Caco-2 (cell line): ENCODE results near the gene ECPAS. TPM values are rescaled to one million over a fixed set of nuclear protein-coding genes. Genes with fewer than 3 reads are reported as not detected.

ENCODE experiments used
- BruUV-seq: library from RNA; stranded (reverse); fragments of 400-500 nt; replicated peaks from 2 replicates; lab custom pipeline; 2021; lab: Mats Ljungman, UMichigan
- CTCF ChIA-PET: fragments of 300-600 bp; sonication (Branson Sonifier 250); formaldehyde crosslinking; loops from one replicate; lab custom pipeline; 2022; ENCODE audit warnings: antibody characterized with exemption; lab: Charles Lee
- POLR2A ChIA-PET: fragments of 300-600 bp; sonication (Branson Sonifier 250); formaldehyde crosslinking; loops from one replicate; lab custom pipeline; 2022; ENCODE audit warnings: antibody characterized with exemption; lab: Charles Lee
- DNase-seq, 2 experiments: peaks; one replicate each; pipeline versions ENCODE4 v3.0.0 to v3.0.0-alpha.2; 2020 to 2022
- H3K27me3 ChIP-seq: replicated peaks from 2 replicates; pipeline ENCODE4 v1.6.0; 2011; ENCODE audit warnings: low read length; ENCODE audit not compliant: control insufficient read depth, insufficient read depth
- H3K36me3 ChIP-seq: 2 replicates; pipeline ENCODE4 v1.5.1; 2011; ENCODE audit warnings: low read length; ENCODE audit not compliant: control insufficient read depth, insufficient read depth
- H3K4me1 ChIP-seq: fragments of 250-450 bp; sonication (Bioruptor Pico); 2 replicates; pipeline ENCODE4 v1.5.1; 2020; ENCODE audit warnings: mild to moderate bottlenecking
- H3K4me3 ChIP-seq: 2 replicates; pipeline ENCODE4 v1.5.1; 2011; ENCODE audit warnings: low read depth, mild to moderate bottlenecking, control low read depth, low read length
- H3K9me3 ChIP-seq: fragments of 250-450 bp; sonication (Bioruptor Pico); 2 replicates; pipeline ENCODE4 v1.5.1; 2020; ENCODE audit warnings: mild to moderate bottlenecking, moderate library complexity
- H3K27ac Mint-ChIP-seq: one replicate; pipeline ENCODE4 v1.8.0; 2022; ENCODE audit warnings: mixed read lengths; ENCODE audit not compliant: unreplicated experiment
- H3K27me3 Mint-ChIP-seq: one replicate; pipeline ENCODE4 v1.8.0; 2022; ENCODE audit warnings: mixed read lengths; ENCODE audit not compliant: insufficient read depth, unreplicated experiment
- H3K36me3 Mint-ChIP-seq: one replicate; pipeline ENCODE4 v1.8.0; 2022; ENCODE audit warnings: mild to moderate bottlenecking, mixed read lengths; ENCODE audit not compliant: insufficient read depth, unreplicated experiment
- H3K4me1 Mint-ChIP-seq: one replicate; pipeline ENCODE4 v1.8.0; 2022; ENCODE audit warnings: low read depth, mixed read lengths; ENCODE audit not compliant: unreplicated experiment
- H3K4me3 Mint-ChIP-seq: one replicate; pipeline ENCODE4 v1.8.0; 2022; ENCODE audit warnings: mild to moderate bottlenecking, moderate library complexity, mixed read lengths; ENCODE audit not compliant: unreplicated experiment
- H3K9me3 Mint-ChIP-seq: one replicate; pipeline ENCODE4 v1.8.0; 2022; ENCODE audit warnings: mixed read lengths; ENCODE audit not compliant: unreplicated experiment
- intact Hi-C: fragments of 100-400 bp; cut with micrococcal nuclease; formaldehyde crosslinking; loops from one replicate; pipeline ENCODE4 v1.10.0; 2022; ENCODE audit not compliant: unreplicated experiment
- total RNA-seq: library from RNA; stranded (reverse); gene quantifications from 2 replicates; pipeline ENCODE4 v1.2.3, GENCODE V29; 2022
- TF ChIP-seq, protein P1 (sequence below), 2 experiments: fragments of 200-600 bp in 1 of 2; IDR thresholded peaks; 1 replicate in 1 of 2; 2 replicates in 1 of 2; pipeline versions ENCODE4 v1.5.1 to v1.8.0; 2011 to 2022; ENCODE audit warnings: antibody characterized with exemption in 1 of 2, control low read depth in 1 of 2, inconsistent platforms in 1 of 2, low read depth in 1 of 2, low read length in 1 of 2, mild to moderate bottlenecking in 1 of 2, moderate library complexity in 1 of 2; ENCODE audit not compliant: insufficient read depth in 1 of 2, severe bottlenecking in 1 of 2, unreplicated experiment in 1 of 2

The ECPAS gene
- total RNA-seq, 1 experiment from 2014 or later = 77.0 TPM

DNA sequence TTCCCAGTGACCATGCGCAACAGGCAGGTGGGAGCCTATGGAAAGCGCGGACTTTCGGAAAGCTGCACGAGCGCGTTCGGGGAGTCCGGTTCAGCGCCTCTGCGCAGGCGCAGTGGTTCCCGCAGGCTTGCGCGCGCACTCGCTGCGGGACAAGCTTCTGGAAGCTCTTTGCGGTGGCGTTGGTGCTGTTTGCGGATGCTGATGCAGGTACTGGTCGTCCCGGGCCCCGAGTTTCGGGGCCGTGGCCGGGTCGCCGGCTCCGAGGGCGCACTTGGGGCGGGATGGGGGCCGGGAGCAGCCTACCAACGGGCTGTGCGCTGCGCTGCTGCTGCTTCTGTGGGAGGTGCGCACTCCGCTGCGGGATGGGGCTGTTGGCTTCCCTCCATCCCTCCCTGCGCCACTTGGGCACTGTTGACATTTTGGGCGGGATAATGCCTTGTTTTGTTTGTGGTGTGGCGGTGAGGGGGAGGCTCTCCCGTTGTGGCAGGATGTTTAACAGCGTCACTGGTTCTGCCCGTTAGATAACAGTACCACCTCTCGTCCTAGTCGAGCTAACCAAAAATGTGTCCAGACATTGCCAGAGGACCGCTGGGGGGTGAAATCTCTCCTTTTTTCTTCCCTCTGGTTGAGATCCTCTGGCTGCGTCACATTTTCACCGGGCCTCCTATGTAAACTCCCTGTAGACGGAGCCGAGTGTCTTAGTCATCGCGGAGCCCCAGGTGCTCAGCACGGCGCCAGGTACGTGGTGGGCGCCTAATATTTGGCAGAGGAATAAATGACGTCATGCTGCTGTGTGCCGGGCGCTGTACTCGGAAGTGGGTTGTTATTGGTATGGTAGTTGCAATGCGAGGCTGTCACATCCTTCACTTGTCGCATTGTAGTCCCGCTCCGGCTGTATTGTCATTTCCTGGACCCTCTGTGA, 41.1 kb upstream of the ECPAS start, which contains the start of gene ZNF483:
Gene ZNF483 (plus strand): TSS at position 124 of the 922 bp plus-strand sequence. CDS start 2,217 bp downstream, outside the sequence.
- Mint-ChIP-seq H3K4me1 (no peaks in the 10 kb centered on the region), H3K4me3 (no peak within 1 kb of the TSS), H3K27me3 (no peaks in the 10 kb centered on the region), H3K27ac (no peak within 1 kb of the TSS), H3K9me3 (peaks cover 21% of the 10 kb centered on the region), H3K36me3 (no peaks in the 10 kb centered on the region)
- TF ChIP-seq, protein P1, sequence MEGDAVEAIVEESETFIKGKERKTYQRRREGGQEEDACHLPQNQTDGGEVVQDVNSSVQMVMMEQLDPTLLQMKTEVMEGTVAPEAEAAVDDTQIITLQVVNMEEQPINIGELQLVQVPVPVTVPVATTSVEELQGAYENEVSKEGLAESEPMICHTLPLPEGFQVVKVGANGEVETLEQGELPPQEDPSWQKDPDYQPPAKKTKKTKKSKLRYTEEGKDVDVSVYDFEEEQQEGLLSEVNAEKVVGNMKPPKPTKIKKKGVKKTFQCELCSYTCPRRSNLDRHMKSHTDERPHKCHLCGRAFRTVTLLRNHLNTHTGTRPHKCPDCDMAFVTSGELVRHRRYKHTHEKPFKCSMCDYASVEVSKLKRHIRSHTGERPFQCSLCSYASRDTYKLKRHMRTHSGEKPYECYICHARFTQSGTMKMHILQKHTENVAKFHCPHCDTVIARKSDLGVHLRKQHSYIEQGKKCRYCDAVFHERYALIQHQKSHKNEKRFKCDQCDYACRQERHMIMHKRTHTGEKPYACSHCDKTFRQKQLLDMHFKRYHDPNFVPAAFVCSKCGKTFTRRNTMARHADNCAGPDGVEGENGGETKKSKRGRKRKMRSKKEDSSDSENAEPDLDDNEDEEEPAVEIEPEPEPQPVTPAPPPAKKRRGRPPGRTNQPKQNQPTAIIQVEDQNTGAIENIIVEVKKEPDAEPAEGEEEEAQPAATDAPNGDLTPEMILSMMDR (IDR thresholded peaks at IDR 0.05; ENCODE audit: insufficient read depth in 1 of 2, low read depth in 1 of 2, low read length in 1 of 2, severe bottlenecking in 1 of 2, unreplicated experiment in 1 of 2) = no peak
- POLR2A ChIA-PET = no interaction called here
- Histone ChIP-seq H3K27me3 (no peaks in the 10 kb centered on the region), H3K4me3 (no peak within 1 kb of the TSS), H3K9me3 (peaks cover 4% of the 10 kb centered on the region; the same call in 1 of the 2 replicates), H3K4me1 (no peaks in the 10 kb centered on the region), H3K36me3 (no peaks in the 10 kb centered on the region)
- CTCF ChIA-PET = no interaction called here
- DNase-seq = no peak
- intact Hi-C loops = no loop called here
- no TSS peak for BruUV-seq

DNA sequence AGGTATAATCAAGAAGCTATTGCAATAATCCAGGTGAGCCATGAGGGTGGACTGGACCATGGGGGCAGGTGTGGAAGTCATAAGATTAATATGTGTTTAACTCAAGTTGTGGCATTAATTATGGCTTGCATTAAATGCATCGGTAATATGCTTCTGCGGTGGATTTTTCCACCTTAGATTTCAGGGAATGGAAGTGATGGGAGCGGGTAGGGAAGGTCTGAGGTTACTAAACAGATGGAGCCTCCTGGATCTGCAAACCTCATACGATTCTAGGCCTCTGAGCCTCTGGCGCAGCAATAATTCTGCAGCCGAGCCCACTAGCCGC, 40.5 kb upstream of the ECPAS start:
- Mint-ChIP-seq H3K4me3 (no peak overlapping the region), H3K9me3 (peaks cover 28% of the 10 kb centered on the region), H3K27me3 (no peaks in the 10 kb centered on the region), H3K27ac (no peak overlapping the region), H3K4me1 (no peaks in the 10 kb centered on the region), H3K36me3 (no peaks in the 10 kb centered on the region)
- Histone ChIP-seq H3K4me1 (no peaks in the 10 kb centered on the region), H3K27me3 (no peaks in the 10 kb centered on the region), H3K36me3 (no peaks in the 10 kb centered on the region), H3K9me3 (peaks cover 4% of the 10 kb centered on the region; the same call in 1 of the 2 replicates), H3K4me3 (no peak overlapping the region)
- no peak for DNase-seq
- TF ChIP-seq, protein P1 (IDR thresholded peaks at IDR 0.05; ENCODE audit: insufficient read depth in 1 of 2, low read depth in 1 of 2, low read length in 1 of 2, severe bottlenecking in 1 of 2, unreplicated experiment in 1 of 2) = no peak
- ChIA-PET CTCF (no interaction called here), POLR2A (no interaction called here)
- no TSS peak for BruUV-seq
- intact Hi-C loops = no loop called here

GRCh38 chr9:111516061-111516465, 31.9 kb upstream of the ECPAS start:
- Histone ChIP-seq H3K9me3 (no peaks in the 10 kb centered on the region), H3K4me3 (no peak overlapping the region), H3K36me3 (no peaks in the 10 kb centered on the region), H3K4me1 (no peaks in the 10 kb centered on the region), H3K27me3 (no peaks in the 10 kb centered on the region)
- Mint-ChIP-seq H3K4me3 (no peak overlapping the region), H3K27me3 (no peaks in the 10 kb centered on the region), H3K36me3 (no peaks in the 10 kb centered on the region), H3K4me1 (no peaks in the 10 kb centered on the region), H3K9me3 (peaks cover 37% of the 10 kb centered on the region), H3K27ac (no peak overlapping the region)
- ChIA-PET CTCF (no interaction called here), POLR2A (no interaction called here)
- BruUV-seq = no TSS peak
- intact Hi-C loops = no loop called here
- peak in 1 of 2 experiments; percentile 41 for DNase-seq
- TF ChIP-seq, protein P1 (IDR thresholded peaks at IDR 0.05; ENCODE audit: insufficient read depth in 1 of 2, low read depth in 1 of 2, low read length in 1 of 2, severe bottlenecking in 1 of 2, unreplicated experiment in 1 of 2) = no peak
